GM19099 (cell line): Measurements from ENCODE around the gene COL5A3.

Source experiments
- POLR2A ChIP-seq: IDR thresholded peaks from 3 replicates; pipeline ENCODE4 v1.6.1; 2011; ENCODE audit warnings: low read depth; ENCODE audit not compliant: insufficient read length; ENCODE audit errors: extremely low read depth

The COL5A3 gene

DNA sequence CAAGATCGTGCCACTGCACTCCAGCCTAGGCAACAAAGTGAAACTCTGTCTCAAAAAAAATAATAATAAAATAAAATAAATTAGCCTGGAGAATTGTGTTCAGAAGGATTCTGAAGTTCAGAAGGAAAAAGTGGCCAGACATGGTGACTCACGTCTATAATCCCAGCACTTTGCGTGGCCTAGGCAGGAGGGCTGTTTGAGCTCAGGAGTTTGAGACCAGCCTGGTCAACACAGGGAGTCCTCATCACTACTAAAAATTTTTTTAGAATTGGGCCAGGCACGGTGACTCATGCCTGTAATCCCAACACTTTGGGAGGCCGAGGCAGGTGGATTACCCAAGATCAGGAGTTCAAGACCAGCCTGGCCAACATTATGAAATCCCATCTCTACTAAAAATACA is 8.9 kb upstream of the COL5A3 start:
- no peak for TF ChIP-seq POLR2A

GRCh38 chr19:10018786-10019185 is 8.5 kb upstream of the COL5A3 start:
- TF ChIP-seq POLR2A = no peak

DNA sequence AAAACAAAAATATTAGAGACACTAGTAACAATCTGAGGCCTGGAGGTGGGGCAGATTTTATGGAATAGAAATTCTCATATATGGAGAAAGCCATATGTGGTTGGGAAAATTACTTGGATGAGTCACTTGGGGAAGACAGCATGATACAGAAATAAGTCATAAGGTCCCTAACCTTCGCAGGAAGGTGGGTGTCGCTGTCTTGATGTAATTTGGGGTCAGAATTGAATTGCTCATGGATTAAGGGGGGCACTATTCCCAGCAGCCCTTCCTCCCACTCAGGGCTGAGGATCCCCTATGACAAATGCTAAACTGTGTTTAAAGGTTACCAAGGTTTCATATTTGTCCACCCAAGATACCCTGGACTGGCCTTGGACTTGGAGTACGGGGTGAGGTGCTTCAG is 8.0 kb upstream of the COL5A3 start:
- TF ChIP-seq POLR2A = no peak

GRCh38 chr19:10013834-10014618 is 3.7 kb upstream of the COL5A3 start:
- no peak for TF ChIP-seq POLR2A

DNA sequence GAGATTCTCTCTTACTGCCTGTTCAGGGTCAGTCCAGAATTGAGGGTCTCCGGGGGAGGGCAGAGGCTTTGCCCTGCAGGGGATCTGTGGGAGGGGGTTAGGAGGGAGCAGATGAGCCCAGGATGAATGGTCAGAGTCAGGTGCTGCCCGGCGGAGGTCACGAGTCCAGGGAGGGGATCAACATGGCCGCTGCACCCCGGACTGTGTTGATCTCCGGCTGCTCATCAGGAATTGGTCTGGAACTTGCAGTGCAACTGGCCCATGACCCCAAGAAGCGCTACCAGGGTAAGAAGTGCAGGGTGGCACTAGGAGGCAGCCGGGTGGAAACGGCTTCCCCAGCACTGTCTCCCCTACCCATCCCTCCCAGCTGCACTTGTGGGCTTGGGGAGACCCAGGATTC is 3.0 kb upstream of the COL5A3 start, which contains the start of gene RDH8:
Gene RDH8, plus strand, starts transcription at position 168 of the 400 bp plus-strand sequence. Its CDS starts 15 bp downstream, at position 183.
- no peak for TF ChIP-seq POLR2A

DNA sequence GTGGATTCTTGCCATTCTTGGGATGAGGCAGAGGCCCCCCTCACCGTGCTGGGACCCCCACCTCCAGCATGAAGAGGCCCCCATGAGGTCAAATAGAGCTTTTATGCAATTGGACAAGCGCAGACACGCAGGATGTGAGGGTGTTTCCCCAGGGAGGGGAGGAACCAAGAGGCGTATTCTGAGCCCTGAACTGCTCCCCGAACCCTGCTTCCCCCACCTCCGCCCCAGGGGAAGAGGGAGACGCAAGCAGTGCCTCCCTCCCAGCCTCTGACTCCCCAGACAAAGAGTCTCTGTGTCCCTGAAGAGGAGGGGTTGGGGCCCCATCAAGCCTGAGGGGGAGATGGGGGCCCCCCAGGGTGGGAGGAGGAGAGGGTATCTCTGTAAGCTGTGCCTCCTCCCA is 1.7 kb upstream of the COL5A3 start:
- TF ChIP-seq POLR2A = no peak

DNA sequence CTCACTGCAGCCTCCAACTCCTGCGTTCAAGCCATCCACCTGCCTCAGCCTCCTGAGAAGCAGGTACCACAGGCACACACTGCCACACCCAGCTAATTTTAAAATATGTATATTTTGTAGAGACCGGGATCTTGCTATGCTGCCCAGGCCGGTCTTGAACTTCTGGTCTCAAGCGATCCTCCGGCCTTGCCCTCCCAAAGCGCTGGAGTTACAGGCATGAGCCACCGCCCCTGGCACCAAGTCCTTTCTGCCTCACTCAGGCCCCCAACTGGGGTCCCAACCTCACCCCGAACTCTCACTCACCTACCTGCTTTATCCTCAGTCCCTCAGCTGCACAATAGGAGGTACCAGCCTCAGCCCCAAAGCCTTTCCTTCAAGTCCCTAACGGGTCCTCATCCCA is 635 bp upstream of the COL5A3 start:
- TF ChIP-seq POLR2A = no peak

- no peak for TF ChIP-seq POLR2A
These were observed 535 bp downstream of the COL5A3 start for GRCh38 chr19:10009714-10010224.

- no peak for TF ChIP-seq POLR2A
These were observed 2.0 kb downstream of the COL5A3 start for GRCh38 chr19:10008184-10008765.

DNA sequence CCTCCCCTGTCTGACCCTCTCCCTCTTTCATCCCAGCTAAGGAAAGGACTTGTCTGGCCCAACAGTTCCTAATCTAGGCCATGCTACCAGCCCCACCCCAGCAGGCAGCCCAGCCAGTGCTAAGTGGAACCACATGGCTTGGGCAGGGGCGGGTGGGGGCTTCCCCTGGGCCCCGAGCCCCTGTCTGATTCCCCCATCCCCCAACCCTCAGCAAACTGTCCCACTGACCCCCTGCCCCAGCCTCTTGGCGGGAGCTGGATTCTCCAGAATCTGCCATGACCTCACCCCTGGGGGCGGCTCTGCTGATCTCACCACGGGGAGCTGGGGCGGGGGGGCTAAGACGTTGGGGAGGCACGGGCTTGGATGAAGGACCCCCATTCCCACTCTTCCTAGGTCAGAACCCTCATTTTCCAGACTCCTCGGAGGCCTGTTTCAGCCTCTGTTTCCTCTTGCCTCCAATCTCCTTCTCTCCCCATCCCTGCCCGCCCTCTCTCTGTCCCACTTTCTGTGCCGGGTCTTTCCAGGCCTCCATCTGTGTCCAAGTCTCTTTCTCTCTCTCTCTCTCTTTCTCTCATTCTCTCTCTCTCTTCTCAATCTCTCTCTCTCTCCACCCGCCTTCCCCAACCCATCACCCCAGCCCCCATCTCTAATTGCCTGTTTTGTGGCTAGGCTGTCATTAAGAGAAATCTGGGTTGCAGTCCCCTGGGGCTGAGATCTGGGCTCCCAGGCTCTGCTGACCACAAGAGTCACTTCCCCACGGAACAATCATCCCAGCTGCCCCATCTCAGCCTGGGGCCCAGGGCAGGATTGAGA is 2.7 kb downstream of the COL5A3 start:
- no peak for TF ChIP-seq POLR2A

GRCh38 chr19:10006752-10007323 is 3.5 kb downstream of the COL5A3 start:
- TF ChIP-seq POLR2A = no peak

DNA sequence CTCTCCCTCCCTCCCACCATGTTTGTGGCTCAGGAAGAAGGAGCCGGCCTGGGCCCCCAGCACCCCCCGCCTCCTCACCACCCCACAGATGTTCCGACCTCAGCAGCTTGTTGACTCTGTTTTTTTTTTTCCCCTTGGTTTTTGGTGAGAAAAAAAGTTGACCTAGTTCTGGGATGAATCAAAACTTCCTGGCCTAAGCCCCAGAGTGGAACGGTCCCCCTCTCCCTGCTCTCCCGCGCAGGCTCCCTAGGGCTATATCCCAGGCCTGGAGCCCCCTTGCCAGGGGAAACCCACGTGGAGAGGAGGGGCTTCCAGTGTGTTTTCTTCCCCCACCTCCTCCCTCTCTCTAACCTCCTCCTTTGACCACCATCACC is 4.0 kb downstream of the COL5A3 start:
- no peak for TF ChIP-seq POLR2A

DNA sequence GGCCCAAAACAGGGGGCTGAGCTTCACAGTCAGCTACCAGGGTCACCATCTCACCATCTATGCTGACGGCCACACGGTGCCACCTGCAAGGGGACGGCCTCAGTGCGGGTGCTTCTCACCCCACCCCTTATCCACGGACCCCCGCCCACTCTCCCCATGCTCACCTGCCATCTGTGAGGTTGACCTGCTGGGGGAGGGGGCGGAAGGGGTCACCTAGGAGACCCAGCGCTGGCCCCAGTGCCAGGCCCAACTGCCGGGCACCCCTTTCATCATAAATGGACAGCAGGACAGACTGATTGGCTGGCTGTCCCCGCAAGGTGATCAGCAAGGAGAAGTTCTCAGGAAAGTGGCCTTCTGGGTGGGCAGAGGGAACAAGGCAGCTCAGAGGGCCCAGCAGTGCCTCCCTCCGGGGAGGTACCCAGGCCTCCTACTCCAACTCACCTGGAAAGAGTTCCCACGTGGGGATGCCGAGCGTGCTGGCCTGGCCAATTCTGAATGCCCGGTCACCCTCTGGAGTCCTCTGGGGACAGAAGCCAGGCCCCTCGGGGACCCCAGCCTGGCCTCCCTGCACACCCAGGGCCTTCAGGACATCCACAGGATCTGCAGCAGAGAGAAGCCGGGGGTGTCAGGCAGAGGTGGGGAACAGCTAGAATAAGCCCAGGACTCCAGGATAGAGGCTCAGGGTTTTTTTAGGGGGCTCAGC is 4.5 kb downstream of the COL5A3 start:
- no peak for TF ChIP-seq POLR2A

DNA sequence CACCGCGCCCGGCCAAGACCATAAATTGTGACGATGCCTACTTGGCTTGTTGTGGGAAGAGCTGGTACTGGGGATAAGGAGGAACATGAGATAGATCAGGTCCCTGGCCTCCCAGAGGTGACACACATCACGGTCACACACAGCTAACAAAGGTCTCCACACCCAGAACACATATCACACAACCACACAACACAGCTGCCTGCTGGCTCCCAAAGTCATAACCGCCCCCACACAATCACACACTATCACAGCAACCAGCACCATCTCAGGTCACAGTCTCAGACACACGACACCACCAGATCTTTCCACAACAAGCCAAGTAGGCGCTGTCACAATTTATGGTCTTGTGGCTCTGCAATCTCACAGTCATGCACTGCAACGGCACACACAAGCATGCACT is 5.7 kb downstream of the COL5A3 start:
- TF ChIP-seq POLR2A = no peak

GRCh38 chr19:10003271-10003670 is 7.0 kb downstream of the COL5A3 start:
- TF ChIP-seq POLR2A = no peak
